Ishikawa (cell line): ENCODE measurements around the gene ELMOD3.

Experiments
- CEBPB ChIP-seq: IDR thresholded peaks from 2 replicates; pipeline ENCODE4 v1.6.1; 2012
- CREB1 ChIP-seq: IDR thresholded peaks from 2 replicates; pipeline ENCODE4 v1.6.1; 2012; ENCODE audit warnings: low read depth
- EGR1 ChIP-seq: IDR thresholded peaks from 2 replicates; pipeline ENCODE4 v1.6.1; 2012
- EP300 ChIP-seq: IDR thresholded peaks from 2 replicates; pipeline ENCODE4 v1.6.1; 2012; ENCODE audit warnings: borderline replicate concordance
- FOXM1 ChIP-seq: IDR thresholded peaks from 2 replicates; pipeline ENCODE4 v1.6.1; 2012; ENCODE audit warnings: low read depth, borderline replicate concordance
- NFIC ChIP-seq: IDR thresholded peaks from 2 replicates; pipeline ENCODE4 v1.6.1; 2012
- RAD21 ChIP-seq: IDR thresholded peaks from 2 replicates; pipeline ENCODE4 v1.6.1; 2012; ENCODE audit warnings: low read depth
- TAF1 ChIP-seq: IDR thresholded peaks from 2 replicates; pipeline ENCODE4 v1.6.1; 2012; ENCODE audit warnings: low read depth, mild to moderate bottlenecking
- TCF12 ChIP-seq: IDR thresholded peaks from 2 replicates; pipeline ENCODE4 v1.6.1; 2012; ENCODE audit warnings: low read depth
- TEAD4 ChIP-seq: IDR thresholded peaks from 2 replicates; pipeline ENCODE4 v1.6.1; 2012
- YY1 ChIP-seq: IDR thresholded peaks from 2 replicates; pipeline ENCODE4 v1.6.1; 2012; ENCODE audit warnings: low read depth
- ZBTB7A ChIP-seq: IDR thresholded peaks from 2 replicates; pipeline ENCODE4 v1.6.1; 2012; ENCODE audit warnings: low read depth
- TF ChIP-seq, protein P1 (sequence below): IDR thresholded peaks from 2 replicates; pipeline ENCODE4 v1.6.1; 2012; ENCODE audit warnings: low read depth, mild to moderate bottlenecking
- TF ChIP-seq, protein P2 (sequence below): IDR thresholded peaks from 2 replicates; pipeline ENCODE4 v1.6.1; 2012
- TF ChIP-seq, protein P3 (sequence below): IDR thresholded peaks from 2 replicates; pipeline ENCODE4 v1.6.1; 2012

Gene ELMOD3

DNA sequence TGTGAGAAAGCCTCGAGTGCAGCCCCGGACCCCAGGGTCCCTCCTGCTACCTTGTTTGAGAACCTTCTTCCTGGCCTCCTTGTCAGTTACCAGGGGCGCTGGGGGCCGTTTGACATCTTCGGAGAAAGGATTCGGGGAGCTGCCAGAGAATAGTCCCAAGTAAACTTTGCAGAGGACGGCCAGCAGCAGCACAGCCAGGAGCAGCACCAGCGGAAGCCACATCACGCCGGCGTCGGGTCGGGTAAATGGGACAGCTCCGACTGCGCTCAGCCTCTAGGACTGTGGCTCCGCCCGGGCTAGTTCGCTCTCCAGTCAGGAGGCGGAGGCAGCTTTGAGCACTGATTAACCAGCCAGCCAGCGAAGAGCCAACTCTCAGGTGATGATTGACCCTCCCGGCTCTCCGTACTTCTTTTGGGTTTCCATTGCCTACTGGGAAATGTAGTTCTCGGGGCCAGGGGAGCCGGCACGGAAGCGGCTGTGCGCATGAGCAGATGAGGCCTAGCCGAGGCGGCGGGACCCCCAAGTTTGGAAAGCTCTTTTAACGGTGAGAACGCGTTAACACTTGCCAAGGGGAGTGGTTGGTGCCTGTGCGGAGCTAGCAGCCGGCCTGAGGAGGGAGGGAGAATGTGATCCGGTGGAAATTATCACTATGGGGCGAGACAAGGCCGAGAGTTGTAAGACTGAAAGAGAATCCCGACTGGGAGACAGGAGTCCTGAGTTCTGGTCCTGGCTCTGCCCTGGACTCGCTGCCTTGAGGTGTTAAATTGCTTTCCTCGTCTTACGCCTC lies at the start of gene ELMOD3, which contains the start of gene RETSAT:
TSS of gene ELMOD3 (plus strand) at position 484 of the 787 bp plus-strand sequence. CDS start 2,430 bp downstream, outside the sequence.
TSS of gene RETSAT (minus strand) at position 243 of the 787 bp plus-strand sequence. CDS start at position 222, 21 bp downstream.
- peak; percentile 6; the same call in 1 of the 2 replicates for TF ChIP-seq EGR1
- TF ChIP-seq RAD21: peak; percentile 7; the same call in 1 of the 2 replicates
- 0 out of 2 replicates have a peak, but pooled peaks have one; percentile 22 for TF ChIP-seq TEAD4
- TF ChIP-seq, protein P1, sequence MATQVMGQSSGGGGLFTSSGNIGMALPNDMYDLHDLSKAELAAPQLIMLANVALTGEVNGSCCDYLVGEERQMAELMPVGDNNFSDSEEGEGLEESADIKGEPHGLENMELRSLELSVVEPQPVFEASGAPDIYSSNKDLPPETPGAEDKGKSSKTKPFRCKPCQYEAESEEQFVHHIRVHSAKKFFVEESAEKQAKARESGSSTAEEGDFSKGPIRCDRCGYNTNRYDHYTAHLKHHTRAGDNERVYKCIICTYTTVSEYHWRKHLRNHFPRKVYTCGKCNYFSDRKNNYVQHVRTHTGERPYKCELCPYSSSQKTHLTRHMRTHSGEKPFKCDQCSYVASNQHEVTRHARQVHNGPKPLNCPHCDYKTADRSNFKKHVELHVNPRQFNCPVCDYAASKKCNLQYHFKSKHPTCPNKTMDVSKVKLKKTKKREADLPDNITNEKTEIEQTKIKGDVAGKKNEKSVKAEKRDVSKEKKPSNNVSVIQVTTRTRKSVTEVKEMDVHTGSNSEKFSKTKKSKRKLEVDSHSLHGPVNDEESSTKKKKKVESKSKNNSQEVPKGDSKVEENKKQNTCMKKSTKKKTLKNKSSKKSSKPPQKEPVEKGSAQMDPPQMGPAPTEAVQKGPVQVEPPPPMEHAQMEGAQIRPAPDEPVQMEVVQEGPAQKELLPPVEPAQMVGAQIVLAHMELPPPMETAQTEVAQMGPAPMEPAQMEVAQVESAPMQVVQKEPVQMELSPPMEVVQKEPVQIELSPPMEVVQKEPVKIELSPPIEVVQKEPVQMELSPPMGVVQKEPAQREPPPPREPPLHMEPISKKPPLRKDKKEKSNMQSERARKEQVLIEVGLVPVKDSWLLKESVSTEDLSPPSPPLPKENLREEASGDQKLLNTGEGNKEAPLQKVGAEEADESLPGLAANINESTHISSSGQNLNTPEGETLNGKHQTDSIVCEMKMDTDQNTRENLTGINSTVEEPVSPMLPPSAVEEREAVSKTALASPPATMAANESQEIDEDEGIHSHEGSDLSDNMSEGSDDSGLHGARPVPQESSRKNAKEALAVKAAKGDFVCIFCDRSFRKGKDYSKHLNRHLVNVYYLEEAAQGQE: peak; percentile 48; the same call in 1 of the 2 replicates
- TF ChIP-seq YY1: 0 out of 2 replicates have a peak, but pooled peaks have one; percentile 51
- TF ChIP-seq, protein P2, sequence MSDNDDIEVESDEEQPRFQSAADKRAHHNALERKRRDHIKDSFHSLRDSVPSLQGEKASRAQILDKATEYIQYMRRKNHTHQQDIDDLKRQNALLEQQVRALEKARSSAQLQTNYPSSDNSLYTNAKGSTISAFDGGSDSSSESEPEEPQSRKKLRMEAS: peak; percentile 66
- no peak for TF ChIP-seq CEBPB
- TF ChIP-seq CREB1: no peak
- peak; percentile 65 for TF ChIP-seq NFIC
- TF ChIP-seq TAF1: peak; percentile 98
- TF ChIP-seq TCF12: peak; percentile 57; the same call in 1 of the 2 replicates
- TF ChIP-seq FOXM1: 0 out of 2 replicates have a peak, but pooled peaks have one; percentile 38
- no peak for TF ChIP-seq EP300
- TF ChIP-seq, protein P3, sequence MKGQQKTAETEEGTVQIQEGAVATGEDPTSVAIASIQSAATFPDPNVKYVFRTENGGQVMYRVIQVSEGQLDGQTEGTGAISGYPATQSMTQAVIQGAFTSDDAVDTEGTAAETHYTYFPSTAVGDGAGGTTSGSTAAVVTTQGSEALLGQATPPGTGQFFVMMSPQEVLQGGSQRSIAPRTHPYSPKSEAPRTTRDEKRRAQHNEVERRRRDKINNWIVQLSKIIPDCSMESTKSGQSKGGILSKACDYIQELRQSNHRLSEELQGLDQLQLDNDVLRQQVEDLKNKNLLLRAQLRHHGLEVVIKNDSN: peak; percentile 25
- peak; percentile 48; the same call in 1 of the 2 replicates for TF ChIP-seq ZBTB7A

DNA sequence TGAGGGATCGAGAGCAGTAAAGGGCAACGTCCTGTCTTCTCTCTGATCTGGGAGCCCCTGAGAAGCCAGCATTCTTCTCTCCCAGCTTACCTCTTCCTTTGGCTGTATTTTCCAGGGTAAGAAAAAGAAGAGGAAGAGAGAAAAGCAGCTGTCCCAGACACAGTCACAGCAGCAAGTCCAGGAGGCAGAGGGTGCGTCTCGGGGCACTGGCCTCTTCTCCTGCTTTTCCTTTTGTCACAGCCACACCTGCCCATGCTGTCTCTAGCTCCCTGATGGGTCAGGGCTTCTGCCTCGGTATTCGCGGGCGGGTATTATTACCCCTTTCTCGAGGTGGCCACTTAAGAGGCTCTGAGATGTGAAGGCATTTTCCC lies 47.1 kb upstream of the ELMOD3 start:
- TF ChIP-seq NFIC (no peak), YY1 (no peak), TCF12 (no peak), EP300 (no peak), RAD21 (no peak), CEBPB (no peak)
- TF ChIP-seq, protein P3: no peak

DNA sequence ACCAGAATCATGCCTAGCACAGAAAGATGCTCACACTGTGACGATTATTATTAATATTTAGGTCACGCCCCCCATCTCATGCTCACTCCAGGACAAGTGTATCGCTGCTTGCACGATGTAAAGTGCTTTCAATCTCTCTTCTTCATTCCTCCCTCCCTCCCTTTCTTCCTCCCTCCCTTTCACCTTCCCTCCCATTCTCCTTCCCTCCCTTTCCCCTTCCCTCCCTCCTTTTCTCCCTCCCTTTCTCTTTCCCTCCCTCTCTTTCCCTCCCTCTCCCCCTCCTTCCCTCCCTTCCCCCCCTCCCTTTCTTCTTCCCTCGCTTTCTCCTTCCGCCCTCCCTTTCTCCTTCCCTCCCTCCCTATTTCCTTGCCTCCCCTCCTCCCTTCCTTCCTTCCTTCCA lies 46.4 kb upstream of the ELMOD3 start:
- TF ChIP-seq, protein P1: no peak
- no peak for TF ChIP-seq TCF12
- no peak for TF ChIP-seq EP300
- no peak for TF ChIP-seq CREB1
- TF ChIP-seq, protein P3: no peak
- no peak for TF ChIP-seq EGR1
- TF ChIP-seq TEAD4: no peak
- TF ChIP-seq, protein P2: no peak
- no peak for TF ChIP-seq FOXM1
- no peak for TF ChIP-seq NFIC
- TF ChIP-seq CEBPB: no peak
- TF ChIP-seq ZBTB7A: no peak
- no peak for TF ChIP-seq YY1
- no peak for TF ChIP-seq RAD21
- no peak for TF ChIP-seq TAF1

DNA sequence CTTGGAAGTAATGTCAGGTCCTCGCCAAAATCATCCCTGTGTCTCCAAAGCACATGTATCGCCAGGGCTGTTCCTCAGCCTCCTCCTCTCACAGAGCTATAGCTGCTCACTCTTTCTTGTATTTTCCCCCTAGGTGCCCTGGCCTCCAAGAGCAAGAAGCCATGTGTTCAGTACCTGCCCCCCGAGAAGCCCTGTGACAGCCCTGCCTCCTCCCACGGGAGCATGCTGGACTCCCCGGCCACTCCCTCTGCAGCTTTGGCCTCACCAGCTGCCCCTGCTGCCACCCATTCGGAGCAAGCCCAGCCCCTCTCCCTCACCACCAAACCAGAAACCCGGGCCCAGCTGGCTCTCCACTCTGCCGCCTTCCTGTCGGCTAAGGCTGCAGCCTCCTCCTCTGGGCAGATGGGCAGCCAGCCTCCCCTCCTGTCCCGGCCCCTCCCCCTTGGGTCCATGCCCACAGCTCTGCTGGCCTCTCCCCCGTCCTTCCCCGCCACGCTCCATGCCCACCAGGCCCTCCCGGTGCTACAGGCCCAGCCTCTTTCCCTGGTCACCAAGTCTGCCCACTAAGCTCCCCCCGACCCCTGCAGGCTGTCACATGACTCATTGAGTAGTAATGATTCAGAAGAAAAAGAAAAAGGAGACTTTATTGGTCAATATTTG lies 45.5 kb upstream of the ELMOD3 start:
- TF ChIP-seq EP300: peak; percentile 7; the same call in 1 of the 2 replicates
- TF ChIP-seq FOXM1: no peak
- TF ChIP-seq ZBTB7A: peak; percentile 81; the same call in 1 of the 2 replicates
- TF ChIP-seq RAD21: peak; percentile 12; the same call in 1 of the 2 replicates
- peak; percentile 47; the same call in 1 of the 2 replicates for TF ChIP-seq NFIC
- no peak; the same call in 1 of the 2 replicates for TF ChIP-seq TAF1
- TF ChIP-seq CEBPB: no peak
- no peak for TF ChIP-seq EGR1
- TF ChIP-seq, protein P2: peak; percentile 23; the same call in 1 of the 2 replicates
- TF ChIP-seq TEAD4: no peak
- TF ChIP-seq YY1: 0 out of 2 replicates have a peak, but pooled peaks have one; percentile 6
- TF ChIP-seq, protein P3: peak; percentile 89
